Camera-type eye (tissue), 1 donor: ENCODE data around the gene P3H2. TPM values are rescaled to one million over a fixed set of nuclear protein-coding genes. Genes with fewer than 3 reads are reported as not detected.

Experiments used
- total RNA-seq: library from RNA; depleted of rRNA; stranded (reverse); fragments of >200 nt; gene quantifications from one replicate; pipeline ENCODE4 v1.2.3, GENCODE V29; 2014

The P3H2 gene
- total RNA-seq, result 46.3 TPM

GRCh38 chr3:190120269-190121060, at the start of gene P3H2:
P3H2 (minus strand) TSS chr3:190120897; CDS start chr3:190120731, 166 bp downstream.

Other genes starting within 250 kb of the P3H2 start
- gene CLDN1, start 201.5 kb upstream of the P3H2 start, total RNA-seq, result 9.4 TPM